ENCODE results near the gene STXBP1. TPM values are rescaled to one million over a fixed set of nuclear protein-coding genes. Genes with fewer than 3 reads are reported as not detected.

STXBP1 gene
- total and polyA plus RNA-seq, 9 of the 15 experiments (the other 6 are each of a cell fraction or from before 2014, with no cell fraction given), result 4.6 to 35.1 (median 9.7) TPM

DNA sequence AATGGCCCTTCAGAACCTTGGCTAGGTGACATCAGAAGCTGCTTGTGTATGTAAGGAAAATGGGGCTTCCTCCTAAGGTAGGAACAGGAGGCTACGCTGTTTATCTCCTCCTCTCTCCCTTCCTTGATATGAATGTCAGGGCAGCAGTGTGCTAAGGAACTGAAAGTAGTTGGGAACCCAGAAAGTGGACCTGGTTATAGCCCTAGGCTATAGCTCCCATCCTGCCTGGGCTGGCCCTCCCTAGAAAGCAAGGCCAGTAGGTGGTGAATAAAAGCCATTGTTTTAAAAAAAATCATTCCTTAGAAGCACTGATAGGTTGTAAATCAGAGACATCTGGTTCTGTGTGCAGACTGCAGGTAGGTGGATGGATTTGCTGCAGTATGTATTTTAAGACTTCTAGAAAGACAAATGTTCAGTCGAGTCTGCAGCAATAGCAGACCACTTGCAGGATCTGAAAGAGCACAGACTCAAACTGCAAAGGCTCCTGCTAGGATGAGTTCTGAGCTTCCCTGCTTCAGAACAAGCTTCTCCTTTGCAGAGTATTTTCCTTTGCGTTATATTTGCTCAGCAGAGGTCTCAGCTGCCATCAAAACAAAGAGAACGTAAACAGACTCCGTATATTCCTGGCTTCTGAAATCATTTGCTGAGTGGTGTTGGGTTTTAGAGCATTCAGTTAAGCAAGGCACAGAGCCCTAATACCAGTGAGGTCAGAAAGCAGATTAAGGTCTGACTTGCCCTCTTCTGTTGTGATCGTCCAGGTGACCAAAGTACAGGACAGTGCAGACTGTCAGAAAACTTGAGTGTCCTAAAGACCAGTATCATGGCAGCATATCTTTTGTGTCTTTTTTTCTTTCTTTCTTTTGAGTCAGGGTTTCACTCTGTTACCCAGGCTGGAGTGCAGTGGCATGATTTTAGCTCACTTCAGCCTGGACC is 74.7 kb downstream of the STXBP1 start:
- in situ Hi-C loops (cut with MboI), result no loop called here

More for the DNA sequence above, 74.7 kb downstream of the STXBP1 start:
- no peak overlapping the region for H3K4me2 ChIP-seq (ENCODE audit: insufficient read depth, low read length)
- BruUV-seq (replicated peaks), result no TSS peak
- no peak overlapping the region for H3K4me3 ChIP-seq
- no peaks in the 10 kb centered on the region for H3K9me1 ChIP-seq (ENCODE audit: control insufficient read depth, insufficient read depth, low read length)
- ChIA-PET CTCF (ENCODE audit: low intra/inter-chr PET ratio) (no interaction called here), POLR2A (interaction anchor here (0.8 to 1.1 kb wide), 2 partner anchors 22 to 217 kb away, joined by 3 read pairs; no protein-coding TSS in a partner anchor)
- H3K79me2 ChIP-seq (ENCODE audit: control insufficient read depth, insufficient read depth, low read length), result no peaks in the 10 kb centered on the region
- no peak overlapping the region for H2AFZ ChIP-seq (ENCODE audit: low read depth, low read length)
- H4K20me1 ChIP-seq (replicated peaks; ENCODE audit: control insufficient read depth, insufficient read depth, low read length), result no peaks in the 10 kb centered on the region
- WGBS (ENCODE audit: insufficient coverage, low coverage, missing lambda C conversion rate), result 55% methylated on average over 6 of the region's 6 CpGs
- H3K27me3 ChIP-seq (ENCODE audit: control insufficient read depth in 2 of 2, insufficient read depth in 2 of 2, low read length in 2 of 2), result no peaks in the 10 kb centered on the region
- no peaks in the 10 kb centered on the region for H3K9me3 ChIP-seq (replicated peaks; ENCODE audit: control insufficient read depth, insufficient read depth, low read depth, low read length)
- intact Hi-C loops (cut with micrococcal nuclease), result no loop called here
- ATAC-seq (no peak), DNase-seq (ENCODE audit: extremely low read depth in 1 of 4, low spot score in 3 of 4) (no peak), FAIRE-seq (no peak)
- H3K36me3 ChIP-seq (ENCODE audit: control insufficient read depth, insufficient read depth, low read length), result peaks cover 20% of the 10 kb centered on the region; the same call in 2 of the 3 replicates
- no peaks in the 10 kb centered on the region for H3K4me1 ChIP-seq (replicated peaks in 1 of 2; ENCODE audit: control insufficient read depth in 2 of 2, insufficient read depth in 2 of 2, low read length in 2 of 2)
- no peak overlapping the region for H3K27ac ChIP-seq (ENCODE audit: extremely low read depth, low read depth, low read length)
- H3K9ac ChIP-seq (ENCODE audit: insufficient read depth in 1 of 2, low read depth in 2 of 2, low read length in 2 of 2), result no peak overlapping the region
- TF ChIP-seq HDAC6 (IDR thresholded peaks at IDR 0.05; ENCODE audit: low read depth, low read length) (no peak), TCFL5 (CRISPR knock-in tag; conservative IDR thresholded peaks at IDR 0.05) (no peak), ZFX (CRISPR knock-in tag; IDR thresholded peaks at IDR 0.05) (no peak), CAMTA2 (CRISPR knock-in tag; conservative IDR thresholded peaks at IDR 0.05) (no peak), CEBPB (tag; IDR thresholded peaks at IDR 0.05) (no peak), DMBX1 (CRISPR knock-in tag; IDR thresholded peaks at IDR 0.05; ENCODE audit: borderline replicate concordance) (no peak), KLF6 (CRISPR knock-in tag; IDR thresholded peaks at IDR 0.05; ENCODE audit: borderline replicate concordance) (no peak)
- TF ChIP-seq, protein P1, sequence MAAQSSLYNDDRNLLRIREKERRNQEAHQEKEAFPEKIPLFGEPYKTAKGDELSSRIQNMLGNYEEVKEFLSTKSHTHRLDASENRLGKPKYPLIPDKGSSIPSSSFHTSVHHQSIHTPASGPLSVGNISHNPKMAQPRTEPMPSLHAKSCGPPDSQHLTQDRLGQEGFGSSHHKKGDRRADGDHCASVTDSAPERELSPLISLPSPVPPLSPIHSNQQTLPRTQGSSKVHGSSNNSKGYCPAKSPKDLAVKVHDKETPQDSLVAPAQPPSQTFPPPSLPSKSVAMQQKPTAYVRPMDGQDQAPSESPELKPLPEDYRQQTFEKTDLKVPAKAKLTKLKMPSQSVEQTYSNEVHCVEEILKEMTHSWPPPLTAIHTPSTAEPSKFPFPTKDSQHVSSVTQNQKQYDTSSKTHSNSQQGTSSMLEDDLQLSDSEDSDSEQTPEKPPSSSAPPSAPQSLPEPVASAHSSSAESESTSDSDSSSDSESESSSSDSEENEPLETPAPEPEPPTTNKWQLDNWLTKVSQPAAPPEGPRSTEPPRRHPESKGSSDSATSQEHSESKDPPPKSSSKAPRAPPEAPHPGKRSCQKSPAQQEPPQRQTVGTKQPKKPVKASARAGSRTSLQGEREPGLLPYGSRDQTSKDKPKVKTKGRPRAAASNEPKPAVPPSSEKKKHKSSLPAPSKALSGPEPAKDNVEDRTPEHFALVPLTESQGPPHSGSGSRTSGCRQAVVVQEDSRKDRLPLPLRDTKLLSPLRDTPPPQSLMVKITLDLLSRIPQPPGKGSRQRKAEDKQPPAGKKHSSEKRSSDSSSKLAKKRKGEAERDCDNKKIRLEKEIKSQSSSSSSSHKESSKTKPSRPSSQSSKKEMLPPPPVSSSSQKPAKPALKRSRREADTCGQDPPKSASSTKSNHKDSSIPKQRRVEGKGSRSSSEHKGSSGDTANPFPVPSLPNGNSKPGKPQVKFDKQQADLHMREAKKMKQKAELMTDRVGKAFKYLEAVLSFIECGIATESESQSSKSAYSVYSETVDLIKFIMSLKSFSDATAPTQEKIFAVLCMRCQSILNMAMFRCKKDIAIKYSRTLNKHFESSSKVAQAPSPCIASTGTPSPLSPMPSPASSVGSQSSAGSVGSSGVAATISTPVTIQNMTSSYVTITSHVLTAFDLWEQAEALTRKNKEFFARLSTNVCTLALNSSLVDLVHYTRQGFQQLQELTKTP (IDR thresholded peaks at IDR 0.05; ENCODE audit: low read depth in 1 of 2, partially characterized antibody in 2 of 2), result no peak
- TF ChIP-seq, protein P2, sequence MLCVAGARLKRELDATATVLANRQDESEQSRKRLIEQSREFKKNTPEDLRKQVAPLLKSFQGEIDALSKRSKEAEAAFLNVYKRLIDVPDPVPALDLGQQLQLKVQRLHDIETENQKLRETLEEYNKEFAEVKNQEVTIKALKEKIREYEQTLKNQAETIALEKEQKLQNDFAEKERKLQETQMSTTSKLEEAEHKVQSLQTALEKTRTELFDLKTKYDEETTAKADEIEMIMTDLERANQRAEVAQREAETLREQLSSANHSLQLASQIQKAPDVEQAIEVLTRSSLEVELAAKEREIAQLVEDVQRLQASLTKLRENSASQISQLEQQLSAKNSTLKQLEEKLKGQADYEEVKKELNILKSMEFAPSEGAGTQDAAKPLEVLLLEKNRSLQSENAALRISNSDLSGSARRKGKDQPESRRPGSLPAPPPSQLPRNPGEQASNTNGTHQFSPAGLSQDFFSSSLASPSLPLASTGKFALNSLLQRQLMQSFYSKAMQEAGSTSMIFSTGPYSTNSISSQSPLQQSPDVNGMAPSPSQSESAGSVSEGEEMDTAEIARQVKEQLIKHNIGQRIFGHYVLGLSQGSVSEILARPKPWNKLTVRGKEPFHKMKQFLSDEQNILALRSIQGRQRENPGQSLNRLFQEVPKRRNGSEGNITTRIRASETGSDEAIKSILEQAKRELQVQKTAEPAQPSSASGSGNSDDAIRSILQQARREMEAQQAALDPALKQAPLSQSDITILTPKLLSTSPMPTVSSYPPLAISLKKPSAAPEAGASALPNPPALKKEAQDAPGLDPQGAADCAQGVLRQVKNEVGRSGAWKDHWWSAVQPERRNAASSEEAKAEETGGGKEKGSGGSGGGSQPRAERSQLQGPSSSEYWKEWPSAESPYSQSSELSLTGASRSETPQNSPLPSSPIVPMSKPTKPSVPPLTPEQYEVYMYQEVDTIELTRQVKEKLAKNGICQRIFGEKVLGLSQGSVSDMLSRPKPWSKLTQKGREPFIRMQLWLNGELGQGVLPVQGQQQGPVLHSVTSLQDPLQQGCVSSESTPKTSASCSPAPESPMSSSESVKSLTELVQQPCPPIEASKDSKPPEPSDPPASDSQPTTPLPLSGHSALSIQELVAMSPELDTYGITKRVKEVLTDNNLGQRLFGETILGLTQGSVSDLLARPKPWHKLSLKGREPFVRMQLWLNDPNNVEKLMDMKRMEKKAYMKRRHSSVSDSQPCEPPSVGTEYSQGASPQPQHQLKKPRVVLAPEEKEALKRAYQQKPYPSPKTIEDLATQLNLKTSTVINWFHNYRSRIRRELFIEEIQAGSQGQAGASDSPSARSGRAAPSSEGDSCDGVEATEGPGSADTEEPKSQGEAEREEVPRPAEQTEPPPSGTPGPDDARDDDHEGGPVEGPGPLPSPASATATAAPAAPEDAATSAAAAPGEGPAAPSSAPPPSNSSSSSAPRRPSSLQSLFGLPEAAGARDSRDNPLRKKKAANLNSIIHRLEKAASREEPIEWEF (CRISPR knock-in tag; IDR thresholded peaks at IDR 0.05), result no peak

Measured in K562 (cell line).